Esophagus muscularis mucosa (tissue), 3 donors: Measurements from ENCODE around the gene DNAAF6.

ENCODE experiments used
- CTCF ChIP-seq, 3 experiments: fragments of 200-600 bp in 2 of 3; fragments of 450-650 bp in 1 of 3; sonication (generic) in 2 of 3; IDR thresholded peaks; one replicate each; pipeline ENCODE4 v1.5.1; 2017 to 2019; ENCODE audit warnings: antibody characterized with exemption in 3 of 3, mild to moderate bottlenecking in 2 of 3, moderate library complexity in 1 of 3
- EP300 ChIP-seq: sonication (generic); formaldehyde crosslinking; IDR thresholded peaks from one replicate; pipeline ENCODE4 v1.6.1; 2017; ENCODE audit warnings: antibody characterized with exemption

GRCh38 chrX:107290019-107290418 lies 83.6 kb downstream of the DNAAF6 start:
- no peak for TF ChIP-seq CTCF (IDR thresholded peaks at IDR 0.05)
- no peak for TF ChIP-seq EP300
